ENCODE data around the gene CD160.
"Not testable (repeated sequence)": the region's sequence is repeated elsewhere in the genome, so short reads cannot be mapped to it uniquely, and the experiment has no call there.

DNA sequence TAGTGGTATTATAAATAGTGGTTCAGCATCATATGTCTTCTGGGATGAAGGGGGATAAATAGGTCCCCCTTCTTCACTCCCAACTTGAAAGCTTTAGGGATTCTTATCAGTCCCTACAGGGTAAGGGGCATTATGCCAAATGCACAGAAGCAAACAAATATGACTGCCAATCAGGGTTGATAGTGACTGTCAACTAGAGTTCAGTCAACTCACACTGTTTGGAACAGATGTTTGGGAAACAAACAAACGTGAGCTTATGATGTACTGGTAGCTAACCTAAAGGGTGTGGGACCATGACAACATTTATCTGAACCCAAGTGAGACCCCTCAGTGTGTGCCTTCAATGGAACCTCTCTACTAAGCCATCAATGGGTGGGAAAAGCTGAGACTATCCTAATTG lies 46.1 kb upstream of the CD160 start:
- TF ChIP-seq, protein P1, sequence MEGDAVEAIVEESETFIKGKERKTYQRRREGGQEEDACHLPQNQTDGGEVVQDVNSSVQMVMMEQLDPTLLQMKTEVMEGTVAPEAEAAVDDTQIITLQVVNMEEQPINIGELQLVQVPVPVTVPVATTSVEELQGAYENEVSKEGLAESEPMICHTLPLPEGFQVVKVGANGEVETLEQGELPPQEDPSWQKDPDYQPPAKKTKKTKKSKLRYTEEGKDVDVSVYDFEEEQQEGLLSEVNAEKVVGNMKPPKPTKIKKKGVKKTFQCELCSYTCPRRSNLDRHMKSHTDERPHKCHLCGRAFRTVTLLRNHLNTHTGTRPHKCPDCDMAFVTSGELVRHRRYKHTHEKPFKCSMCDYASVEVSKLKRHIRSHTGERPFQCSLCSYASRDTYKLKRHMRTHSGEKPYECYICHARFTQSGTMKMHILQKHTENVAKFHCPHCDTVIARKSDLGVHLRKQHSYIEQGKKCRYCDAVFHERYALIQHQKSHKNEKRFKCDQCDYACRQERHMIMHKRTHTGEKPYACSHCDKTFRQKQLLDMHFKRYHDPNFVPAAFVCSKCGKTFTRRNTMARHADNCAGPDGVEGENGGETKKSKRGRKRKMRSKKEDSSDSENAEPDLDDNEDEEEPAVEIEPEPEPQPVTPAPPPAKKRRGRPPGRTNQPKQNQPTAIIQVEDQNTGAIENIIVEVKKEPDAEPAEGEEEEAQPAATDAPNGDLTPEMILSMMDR (IDR thresholded peaks at IDR 0.05) = not testable (repeated sequence)
- not testable (repeated sequence) for TF ChIP-seq POLR2A (IDR thresholded peaks at IDR 0.05)

Measured in ovary (tissue), 3 donors.